HCT116 (cell line): Measurements from ENCODE around the gene CEP112. TPM values are rescaled to one million over a fixed set of nuclear protein-coding genes. Genes with fewer than 3 reads are reported as not detected.

ENCODE experiments used
- ATAC-seq: fragments of 200-7000 bp; cut with Tn5 transposase; 2 replicates; pipeline ENCODE4 v1.9.1; 2020; ENCODE audit warnings: mild to moderate bottlenecking, moderate library complexity
- BruUV-seq: library from RNA; stranded (reverse); fragments of 400-500 nt; replicated peaks from 2 replicates; lab custom pipeline; 2021; lab: Mats Ljungman, UMichigan
- CTCF ChIA-PET: fragments of 300-600 bp; sonication (Branson Sonifier 250); formaldehyde crosslinking; loops from one replicate; lab custom pipeline; 2021; ENCODE audit warnings: antibody characterized with exemption; lab: Charles Lee
- POLR2A ChIA-PET: fragments of 300-600, 350-600 bp; sonication (Branson Sonifier 250); formaldehyde crosslinking; loops from one replicate; lab custom pipeline; 2021; ENCODE audit warnings: antibody characterized with exemption; lab: Charles Lee
- RAD21 ChIA-PET, 2 experiments: fragments of 300-600 bp; sonication (Branson Sonifier 250); formaldehyde crosslinking; loops; one replicate each; lab custom pipeline; 2023; ENCODE audit warnings: low total read pairs in 2 of 2; ENCODE audit not compliant: uncharacterized antibody in 2 of 2, unreplicated experiment in 2 of 2, low non-redundant PET in 1 of 2; lab: Charles Lee
- DNase-seq: peaks from one replicate; pipeline ENCODE4 v3.0.0-alpha.2; 2010; ENCODE audit warnings: low read depth, low spot score
- H2AFZ ChIP-seq: fragments of 200-600 bp; shearing (Covaris generic), sonication (generic); 2 replicates; pipeline ENCODE4 v1.6.1; 2017; ENCODE audit warnings: low read depth, mixed run types, mixed read lengths, antibody characterized with exemption, low read length; ENCODE audit not compliant: poor library complexity, severe bottlenecking
- H3K27ac ChIP-seq: 2 replicates; pipeline ENCODE4 v1.5.1; 2012; ENCODE audit warnings: low read depth, low read length
- H3K27me3 ChIP-seq: fragments of 200-600 bp; sonication (generic); 2 replicates; pipeline ENCODE4 v1.6.1; 2016; ENCODE audit warnings: mixed run types, low read length, mixed read lengths; ENCODE audit not compliant: insufficient read depth
- H3K36me3 ChIP-seq, 2 experiments: fragments of 200-500 bp in 1 of 2; fragments of 200-600 bp in 1 of 2; sonication (Bioruptor generic) in 1 of 2; sonication (generic) in 1 of 2; 2 replicates each; pipeline versions ENCODE4 v1.5.1 to v1.6.1; 2014 to 2016; ENCODE audit warnings: low read length in 2 of 2, inconsistent platforms in 1 of 2, mixed read lengths in 1 of 2, mixed run types in 1 of 2; ENCODE audit not compliant: insufficient read depth in 2 of 2, control insufficient read depth in 1 of 2
- H3K4me1 ChIP-seq, 2 experiments: fragments of 200-600 bp in 1 of 2; sonication (generic) in 1 of 2; 2 replicates each; pipeline versions ENCODE4 v1.5.1 to v1.6.1; 2012 to 2017; ENCODE audit warnings: low read length in 2 of 2, inconsistent platforms in 1 of 2, mild to moderate bottlenecking in 1 of 2, mixed read lengths in 1 of 2, mixed run types in 1 of 2, moderate library complexity in 1 of 2; ENCODE audit not compliant: insufficient read depth in 2 of 2, control insufficient read depth in 1 of 2
- H3K4me2 ChIP-seq: fragments of 200-600 bp; sonication (generic); 2 replicates; pipeline ENCODE4 v1.6.1; 2017; ENCODE audit warnings: mixed run types, low read length, mixed read lengths
- H3K4me3 ChIP-seq, 2 experiments: fragments of 200-600 bp in 1 of 2; sonication (generic) in 1 of 2; replicated peaks in 1 of 2; 2 replicates each; pipeline ENCODE4 v1.5.1; 2011 to 2016; ENCODE audit warnings: low read length in 2 of 2, control low read depth in 1 of 2, low read depth in 1 of 2, mild to moderate bottlenecking in 1 of 2, mixed read lengths in 1 of 2, mixed run types in 1 of 2
- H3K79me2 ChIP-seq: fragments of 200-600 bp; sonication (generic); 2 replicates; pipeline ENCODE4 v1.6.1; 2017; ENCODE audit warnings: mild to moderate bottlenecking, mixed run types, low read length, moderate library complexity, mixed read lengths; ENCODE audit not compliant: insufficient read depth
- H3K9ac ChIP-seq: fragments of 200-600 bp; sonication (generic); 2 replicates; pipeline ENCODE4 v1.6.1; 2016; ENCODE audit warnings: low read length, mixed read lengths
- H3K9me2 ChIP-seq: fragments of 200-600 bp; sonication (generic), shearing (Covaris generic); 2 replicates; pipeline ENCODE4 v1.6.1; 2017; ENCODE audit warnings: mixed run types, mild to moderate bottlenecking, moderate library complexity; ENCODE audit not compliant: insufficient read depth
- H3K9me3 ChIP-seq, 2 experiments: fragments of 200-500 bp in 1 of 2; fragments of 200-600 bp in 1 of 2; sonication (Bioruptor generic) in 1 of 2; sonication (generic) in 1 of 2; 2 replicates each; pipeline ENCODE4 v1.6.1; 2014 to 2017; ENCODE audit warnings: low read length in 2 of 2, mixed read lengths in 2 of 2, inconsistent platforms in 1 of 2, low read depth in 1 of 2, mild to moderate bottlenecking in 1 of 2, mixed run types in 1 of 2, moderate library complexity in 1 of 2; ENCODE audit not compliant: control insufficient read depth in 1 of 2, insufficient read depth in 1 of 2
- H4K20me1 ChIP-seq: fragments of 200-600 bp; sonication (generic), shearing (Covaris generic); 2 replicates; pipeline ENCODE4 v1.6.1; 2017; ENCODE audit warnings: mixed run types, mild to moderate bottlenecking, moderate library complexity; ENCODE audit not compliant: insufficient read depth
- ATF3 ChIP-seq: IDR thresholded peaks from 2 replicates; pipeline ENCODE4 v1.6.1; 2012
- CTCF ChIP-seq, 3 experiments: fragments of 200-600 bp in 1 of 3; sonication (generic) in 1 of 3; IDR thresholded peaks in 2 of 3; conservative IDR thresholded peaks in 1 of 3; 2 replicates each; pipeline ENCODE4 v1.5.1; 2012 to 2017; ENCODE audit warnings: low read depth in 2 of 3, low read length in 2 of 3, antibody characterized with exemption in 1 of 3, borderline replicate concordance in 1 of 3, control low read depth in 1 of 3, mild to moderate bottlenecking in 1 of 3, mixed read lengths in 1 of 3, mixed run types in 1 of 3, moderate library complexity in 1 of 3; ENCODE audit not compliant: insufficient read depth in 1 of 3
- EZH2 ChIP-seq: fragments of 200-600 bp; sonication (generic); IDR thresholded peaks from 2 replicates; pipeline ENCODE4 v1.6.1; 2017; ENCODE audit warnings: antibody characterized with exemption, mixed run types
- JUND ChIP-seq: IDR thresholded peaks from 2 replicates; pipeline ENCODE4 v1.6.1; 2012
- MAX ChIP-seq: IDR thresholded peaks from 2 replicates; pipeline ENCODE4 v1.6.1; 2012
- POLR2AphosphoS5 ChIP-seq: IDR thresholded peaks from 2 replicates; pipeline ENCODE4 v1.6.1; 2011; ENCODE audit warnings: mild to moderate bottlenecking, low read depth, low read length, moderate library complexity
- SIN3A ChIP-seq: IDR thresholded peaks from 2 replicates; pipeline ENCODE4 v1.6.1; 2012; ENCODE audit warnings: low read depth
- SP1 ChIP-seq: IDR thresholded peaks from 2 replicates; pipeline ENCODE4 v1.6.1; 2012; ENCODE audit warnings: low read depth
- SRF ChIP-seq: IDR thresholded peaks from 2 replicates; pipeline ENCODE4 v1.6.1; 2012; ENCODE audit warnings: low read depth
- ZBTB33 ChIP-seq: IDR thresholded peaks from 2 replicates; pipeline ENCODE4 v1.6.1; 2011; ENCODE audit warnings: mild to moderate bottlenecking, low read length, moderate library complexity; ENCODE audit not compliant: insufficient replicate concordance; ENCODE audit errors: extremely low read depth
- ZFX ChIP-seq: fragments of 450-650 bp; IDR thresholded peaks from 2 replicates; pipeline ENCODE4 v1.6.1; 2017
- ZNF274 ChIP-seq: fragments of 200-500 bp; sonication (Bioruptor generic); IDR thresholded peaks from 2 replicates; pipeline ENCODE4 v1.6.1; 2014; ENCODE audit warnings: mild to moderate bottlenecking, low read depth, low read length, inconsistent platforms
- intact Hi-C: fragments of 100-400 bp; cut with micrococcal nuclease; formaldehyde crosslinking; loops from 2 replicates; pipeline ENCODE4 v1.10.0; 2022
- total RNA-seq: library from RNA; stranded (reverse); gene quantifications from one replicate; pipeline ENCODE4 v1.2.1, GENCODE V29; 2021; ENCODE audit not compliant: unreplicated experiment

CEP112 gene
- total RNA-seq, 1 experiment from 2014 or later: 10.9 TPM

- DNase-seq (no peak), ATAC-seq (peak; percentile 28; the same call in 1 of the 2 replicates)
- H3K4me3 ChIP-seq: peak overlapping the region in 1 of 2 experiments; percentile 22; a peak in 2 of 4 replicates
- ChIA-PET POLR2A (interaction anchor here (1.1 kb wide), 1 partner anchor 11 kb away, joined by 3 read pairs; no protein-coding TSS in a partner anchor), RAD21 (no interaction called here), CTCF (no interaction called here)
- H3K9me2 ChIP-seq: no peaks in the 10 kb centered on the region
- H3K79me2 ChIP-seq: no peaks in the 10 kb centered on the region
- H3K4me2 ChIP-seq: peak overlapping the region; percentile 64
- intact Hi-C loops: no loop called here
- H4K20me1 ChIP-seq: no peaks in the 10 kb centered on the region
- no peak overlapping the region for H3K9ac ChIP-seq
- peak overlapping the region; percentile 32; the same call in 1 of the 2 replicates for H3K27ac ChIP-seq
- peak overlapping the region; percentile 1 for H2AFZ ChIP-seq
- H3K9me3 ChIP-seq: no peaks in the 10 kb centered on the region
- peaks cover 21 to 25% of the 10 kb centered on the region in 2 experiments for H3K4me1 ChIP-seq
- no peaks in the 10 kb centered on the region for H3K36me3 ChIP-seq
- BruUV-seq: no TSS peak
- no peaks in the 10 kb centered on the region for H3K27me3 ChIP-seq
- TF ChIP-seq ZNF274 (no peak), MAX (no peak), CTCF (IDR thresholded peaks at IDR 0.05 in 2 of 3, conservative IDR thresholded peaks at IDR 0.05 in 1 of 3; ENCODE audit: borderline replicate concordance in 1 of 3, insufficient read depth in 1 of 3, low read depth in 2 of 3, low read length in 2 of 3) (no peak)
Measured at GRCh38 chr17:65743308-65743655, 448.7 kb downstream of the CEP112 start.

- H3K9me2 ChIP-seq: no peaks in the 10 kb centered on the region
- DNase-seq: peak; percentile 70
- POLR2A ChIA-PET: interaction anchor here (0.6 to 1.1 kb wide), 2 partner anchors 8 to 10 kb away, joined by 3 to 5 read pairs; no protein-coding TSS in a partner anchor
- peak overlapping the region; percentile 32; the same call in 1 of the 2 replicates for H3K27ac ChIP-seq
- CTCF ChIA-PET: no interaction called here
- intact Hi-C loops: no loop called here
- no peaks in the 10 kb centered on the region for H3K79me2 ChIP-seq
- no peaks in the 10 kb centered on the region for H3K9me3 ChIP-seq
- H2AFZ ChIP-seq: peak overlapping the region; percentile 13
- H3K36me3 ChIP-seq: no peaks in the 10 kb centered on the region
- H3K4me2 ChIP-seq: peak overlapping the region; percentile 64
- H4K20me1 ChIP-seq: no peaks in the 10 kb centered on the region
- RAD21 ChIA-PET: no interaction called here
- H3K4me1 ChIP-seq: peaks cover 19 to 24% of the 10 kb centered on the region in 2 experiments
- no peak overlapping the region for H3K9ac ChIP-seq
- BruUV-seq: no TSS peak
- H3K27me3 ChIP-seq: no peaks in the 10 kb centered on the region
- peak overlapping the region in 1 of 2 experiments; percentile 22; a peak in 2 of 4 replicates for H3K4me3 ChIP-seq
- ATAC-seq: peak; percentile 96
- TF ChIP-seq ZNF274 (no peak), ZFX (no peak), SIN3A (peak; percentile 68; the same call in 1 of the 2 replicates), ZBTB33 (no peak), JUND (peak; percentile 78), SRF (no peak), EZH2 (no peak), MAX (no peak; the same call in 1 of the 2 replicates), ATF3 (no peak), SP1 (peak; percentile 62), POLR2AphosphoS5 (peak; percentile 39; the same call in 1 of the 2 replicates)
Measured at GRCh38 chr17:65742403-65743307, 449.3 kb downstream of the CEP112 start.
